Tibial artery (tissue), 4 donors: ENCODE data around the gene SP3.

Experiments used
- DNase-seq, 2 donors: peaks; one replicate each; pipeline ENCODE4 v3.0.0-alpha.2; 2019
- H3K27ac ChIP-seq, 2 donors: fragments of 200-600 bp; sonication (generic) in 1 of 2; 1 replicate in 1 of 2; 2 replicates in 1 of 2; pipeline ENCODE4 v1.5.1; 2018 to 2019; ENCODE audit warnings: mild to moderate bottlenecking in 1 of 2
- H3K27me3 ChIP-seq, 2 donors: fragments of 200-600 bp; sonication (generic) in 1 of 2; one replicate each; pipeline versions ENCODE4 v1.5.1 to v1.6.0; 2016 to 2019
- H3K36me3 ChIP-seq, 3 donors: fragments of 200-600 bp; sonication (generic) in 2 of 3; one replicate each; pipeline ENCODE4 v1.5.1; 2016 to 2019; ENCODE audit warnings: mild to moderate bottlenecking in 2 of 3
- H3K4me1 ChIP-seq, 4 donors: fragments of 200-600 bp; sonication (generic) in 2 of 4; 1 replicate in 3 of 4; 2 replicates in 1 of 4; pipeline ENCODE4 v1.5.1; 2016 to 2019
- H3K4me3 ChIP-seq, 2 donors: fragments of 200-600 bp; sonication (generic) in 1 of 2; 1 replicate in 1 of 2; 2 replicates in 1 of 2; pipeline ENCODE4 v1.5.1; 2018 to 2019; ENCODE audit warnings: mild to moderate bottlenecking in 2 of 2
- H3K9me3 ChIP-seq, 3 donors: fragments of 200-600 bp; sonication (generic) in 1 of 3; one replicate each; pipeline ENCODE4 v1.5.1; 2016 to 2019
- intact Hi-C: fragments of 100-400 bp; cut with DNase I; formaldehyde crosslinking; loops from one replicate; pipeline ENCODE4 v1.15.0; 2023; ENCODE audit warnings: low total_unique reads
- TF ChIP-seq, protein P1 (sequence below), 2 experiments: fragments of 200-600 bp in 1 of 2; fragments of 450-650 bp in 1 of 2; IDR thresholded peaks; one replicate each; pipeline ENCODE4 v1.5.1; 2017 to 2019; ENCODE audit warnings: antibody characterized with exemption in 2 of 2, mild to moderate bottlenecking in 1 of 2, moderate library complexity in 1 of 2

Gene SP3

DNA sequence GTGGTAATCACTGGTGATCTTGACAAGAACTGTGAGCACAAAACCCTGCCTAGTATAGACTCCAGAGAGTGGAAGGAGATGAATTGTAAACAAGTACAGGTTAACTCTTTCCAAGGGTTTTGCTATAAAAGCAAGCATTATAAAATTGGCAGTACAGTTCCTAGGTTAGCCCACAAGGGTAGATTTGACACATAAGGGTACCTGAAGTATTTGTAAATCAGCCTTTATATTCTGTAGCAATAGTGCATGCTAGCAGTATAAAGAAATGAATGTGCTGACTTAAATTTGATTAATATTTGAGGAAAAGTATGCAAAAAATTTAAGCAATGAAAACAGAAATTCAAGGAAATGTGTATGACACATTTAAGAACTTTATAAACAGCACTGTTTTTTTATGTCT lies 42.4 kb downstream of the SP3 start:
- TF ChIP-seq, protein P1, sequence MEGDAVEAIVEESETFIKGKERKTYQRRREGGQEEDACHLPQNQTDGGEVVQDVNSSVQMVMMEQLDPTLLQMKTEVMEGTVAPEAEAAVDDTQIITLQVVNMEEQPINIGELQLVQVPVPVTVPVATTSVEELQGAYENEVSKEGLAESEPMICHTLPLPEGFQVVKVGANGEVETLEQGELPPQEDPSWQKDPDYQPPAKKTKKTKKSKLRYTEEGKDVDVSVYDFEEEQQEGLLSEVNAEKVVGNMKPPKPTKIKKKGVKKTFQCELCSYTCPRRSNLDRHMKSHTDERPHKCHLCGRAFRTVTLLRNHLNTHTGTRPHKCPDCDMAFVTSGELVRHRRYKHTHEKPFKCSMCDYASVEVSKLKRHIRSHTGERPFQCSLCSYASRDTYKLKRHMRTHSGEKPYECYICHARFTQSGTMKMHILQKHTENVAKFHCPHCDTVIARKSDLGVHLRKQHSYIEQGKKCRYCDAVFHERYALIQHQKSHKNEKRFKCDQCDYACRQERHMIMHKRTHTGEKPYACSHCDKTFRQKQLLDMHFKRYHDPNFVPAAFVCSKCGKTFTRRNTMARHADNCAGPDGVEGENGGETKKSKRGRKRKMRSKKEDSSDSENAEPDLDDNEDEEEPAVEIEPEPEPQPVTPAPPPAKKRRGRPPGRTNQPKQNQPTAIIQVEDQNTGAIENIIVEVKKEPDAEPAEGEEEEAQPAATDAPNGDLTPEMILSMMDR (IDR thresholded peaks at IDR 0.05), result no peak
- no peak overlapping the region for H3K27ac ChIP-seq
- intact Hi-C loops, result no loop called here
- no peaks in the 10 kb centered on the region for H3K27me3 ChIP-seq
- H3K4me1 ChIP-seq, result peaks cover 0 to 45% (median 12%) of the 10 kb centered on the region in 4 donors
- no peaks in the 10 kb centered on the region for H3K9me3 ChIP-seq
- no peak for DNase-seq
- peaks cover 0 to 7% (median 0%) of the 10 kb centered on the region in 3 donors for H3K36me3 ChIP-seq
- no peak overlapping the region for H3K4me3 ChIP-seq

DNA sequence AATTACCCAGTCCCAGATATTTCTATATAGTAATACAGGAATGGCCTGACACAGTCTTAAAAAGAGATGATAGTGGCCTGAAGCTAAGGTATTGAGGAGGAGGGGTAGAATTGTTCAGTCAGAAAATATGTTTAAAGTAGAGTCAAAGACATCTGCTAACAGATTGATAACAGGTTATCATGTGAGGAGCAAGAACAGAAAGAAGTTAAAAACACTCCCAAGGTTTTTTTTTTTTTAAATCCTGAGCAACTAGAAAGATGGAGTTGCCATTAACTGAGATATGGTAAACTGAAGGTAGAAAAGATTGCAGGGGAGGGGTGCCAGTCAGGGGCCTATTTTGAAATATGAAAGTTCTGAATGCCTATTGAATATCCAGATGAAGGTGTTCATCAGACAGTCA lies 43.1 kb downstream of the SP3 start:
- Histone ChIP-seq H3K4me3 (no peak overlapping the region), H3K27ac (no peak overlapping the region), H3K27me3 (no peaks in the 10 kb centered on the region), H3K9me3 (no peaks in the 10 kb centered on the region), H3K4me1 (peaks cover 0 to 45% (median 12%) of the 10 kb centered on the region in 4 donors), H3K36me3 (peaks cover 4 to 12% (median 5%) of the 10 kb centered on the region in 3 donors)
- intact Hi-C loops, result no loop called here
- TF ChIP-seq, protein P1 (IDR thresholded peaks at IDR 0.05), result no peak
- DNase-seq, result no peak

DNA sequence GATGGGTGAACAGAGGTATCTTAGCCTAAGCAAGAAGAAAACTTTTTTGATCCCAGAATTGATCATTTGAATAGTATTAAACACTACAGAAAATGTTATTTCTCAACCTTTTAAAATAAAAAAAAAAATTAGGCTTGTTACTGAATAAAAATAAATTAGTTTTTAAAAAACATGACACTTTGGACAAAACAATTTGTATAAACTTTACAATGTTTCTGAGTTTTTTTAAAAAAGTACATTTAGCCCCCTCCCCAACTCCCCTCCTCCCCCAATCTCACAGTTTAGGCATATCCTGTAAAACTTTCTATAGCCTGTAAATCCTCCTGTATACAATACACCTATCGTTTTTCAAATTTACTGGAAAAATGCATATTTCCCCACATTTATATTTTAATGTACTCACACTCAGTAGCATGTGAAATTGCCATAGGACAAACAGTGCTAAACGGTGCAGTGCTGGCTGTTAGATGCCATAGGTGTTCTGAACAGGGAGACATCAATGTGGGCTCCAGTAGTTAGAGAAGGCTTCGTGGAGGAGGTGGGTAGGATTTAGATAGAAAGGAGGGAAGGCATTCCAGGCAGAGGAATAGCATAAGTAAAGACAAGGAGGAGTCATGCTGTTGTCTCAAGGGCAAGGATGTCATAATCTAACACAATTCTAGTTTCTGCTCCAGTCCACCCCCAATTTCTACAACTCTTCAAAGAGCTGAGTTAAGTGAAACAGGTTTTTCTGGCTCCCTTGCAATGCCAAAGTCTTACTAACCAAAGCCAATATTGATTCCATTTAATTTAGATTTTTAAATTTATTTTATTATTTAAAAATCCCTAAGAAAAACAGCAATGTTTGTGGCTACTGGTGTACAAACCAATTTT lies 50.9 kb downstream of the SP3 start:
- H3K9me3 ChIP-seq, result no peaks in the 10 kb centered on the region
- peaks cover 42 to 49% (median 47%) of the 10 kb centered on the region in 3 donors for H3K36me3 ChIP-seq
- no peak overlapping the region for H3K27ac ChIP-seq
- intact Hi-C loops, result no loop called here
- no peak for DNase-seq
- H3K4me1 ChIP-seq, result peaks cover 0 to 6% (median 0%) of the 10 kb centered on the region in 4 donors
- TF ChIP-seq, protein P1 (IDR thresholded peaks at IDR 0.05), result no peak
- no peaks in the 10 kb centered on the region for H3K27me3 ChIP-seq
- H3K4me3 ChIP-seq, result no peak overlapping the region

DNA sequence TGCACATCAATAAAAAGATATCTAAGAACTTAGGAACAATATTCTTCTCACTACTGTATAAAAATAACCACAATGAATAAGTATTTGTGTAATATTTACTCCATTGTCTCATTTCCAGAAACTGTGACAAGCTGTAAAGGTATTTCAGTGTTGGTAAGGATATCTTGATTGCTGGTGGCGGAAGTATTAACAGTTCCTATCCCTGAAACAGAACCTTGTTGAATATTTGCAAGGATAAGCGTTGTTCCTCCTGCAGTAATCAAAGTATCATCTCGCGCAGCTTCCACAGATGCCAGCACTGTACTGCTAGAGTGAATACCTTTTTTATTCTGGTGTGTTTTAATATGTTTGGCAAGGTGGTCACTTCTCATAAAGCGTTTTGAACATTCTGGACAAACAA lies 55.3 kb downstream of the SP3 start:
- no peak overlapping the region for H3K27ac ChIP-seq
- H3K27me3 ChIP-seq, result no peaks in the 10 kb centered on the region

DNA sequence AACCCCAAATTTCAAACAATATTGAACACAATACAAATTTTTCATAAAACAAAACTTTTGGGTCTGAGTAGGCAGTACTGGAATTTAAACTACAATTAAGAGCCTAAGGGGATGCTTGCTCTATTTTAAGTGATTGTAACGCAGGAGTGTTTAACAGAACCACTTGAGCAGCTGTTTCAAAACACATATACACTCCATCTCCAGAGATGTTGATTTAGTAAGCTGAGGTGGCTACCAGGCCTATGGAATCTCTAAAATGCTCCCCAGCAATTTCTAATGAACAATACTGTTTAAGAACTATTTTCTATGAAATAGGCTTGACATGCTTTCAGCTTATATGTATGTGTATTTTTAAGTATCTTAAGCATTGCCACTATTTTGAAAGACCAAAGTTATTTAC lies 58.5 kb downstream of the SP3 start:
- H3K36me3 ChIP-seq, result peaks cover 30 to 63% (median 41%) of the 10 kb centered on the region in 3 donors
- DNase-seq, result no peak

More for the DNA sequence above, 55.3 kb downstream of the SP3 start:
- Histone ChIP-seq H3K36me3 (peaks cover 46 to 68% (median 57%) of the 10 kb centered on the region in 3 donors), H3K9me3 (no peaks in the 10 kb centered on the region), H3K4me1 (no peaks in the 10 kb centered on the region), H3K4me3 (no peak overlapping the region)
- TF ChIP-seq, protein P1 (IDR thresholded peaks at IDR 0.05), result no peak
- DNase-seq, result no peak
- intact Hi-C loops, result no loop called here

More for the DNA sequence above, 58.5 kb downstream of the SP3 start:
- intact Hi-C loops, result no loop called here
- Histone ChIP-seq H3K27me3 (no peaks in the 10 kb centered on the region), H3K4me3 (no peak overlapping the region), H3K27ac (no peak overlapping the region), H3K9me3 (no peaks in the 10 kb centered on the region), H3K4me1 (no peaks in the 10 kb centered on the region)
- TF ChIP-seq, protein P1 (IDR thresholded peaks at IDR 0.05), result no peak
